NCI-H460 (cell line): Measurements from ENCODE around the gene MNX1. TPM values are rescaled to one million over a fixed set of nuclear protein-coding genes. Genes with fewer than 3 reads are reported as not detected.

Experiments used
- DNase-seq: peaks from one replicate; pipeline ENCODE4 v3.0.0-alpha.2; 2016; ENCODE audit warnings: low read depth; ENCODE audit errors: extremely low read depth
- total RNA-seq: library from RNA; depleted of rRNA; stranded (reverse); fragments of >200 nt; shearing (Covaris generic); gene quantifications from 2 replicates; pipeline ENCODE4 v1.2.3, GENCODE V29; 2014; rRNA removed

MNX1 gene
- total RNA-seq, 1 experiment from 2014 or later, result 1.8 TPM

GRCh38 chr7:156985101-156985992, 25.1 kb downstream of the MNX1 start:
- no peak for DNase-seq

GRCh38 chr7:156984174-156984891, 26.1 kb downstream of the MNX1 start:
- no peak for DNase-seq

GRCh38 chr7:156979711-156980110, 30.8 kb downstream of the MNX1 start:
- no peak for DNase-seq

- DNase-seq, result no peak
Observed at GRCh38 chr7:156979007-156979606, 31.4 kb downstream of the MNX1 start.

- no peak for DNase-seq
Observed at GRCh38 chr7:156975620-156976019, 34.8 kb downstream of the MNX1 start.

GRCh38 chr7:156969972-156970420, 40.5 kb downstream of the MNX1 start:
- DNase-seq, result no peak

- no peak for DNase-seq
Observed at GRCh38 chr7:156968183-156968582, 42.3 kb downstream of the MNX1 start.

GRCh38 chr7:156966387-156966786, 44.1 kb downstream of the MNX1 start:
- no peak for DNase-seq

- DNase-seq, result no peak
Observed at GRCh38 chr7:156964971-156965370, 45.5 kb downstream of the MNX1 start.

- no peak for DNase-seq
Observed at GRCh38 chr7:156963472-156963871, 47.0 kb downstream of the MNX1 start.

GRCh38 chr7:156962897-156963296, 47.6 kb downstream of the MNX1 start:
- no peak for DNase-seq

GRCh38 chr7:156962145-156962544, 48.3 kb downstream of the MNX1 start:
- DNase-seq, result no peak

- no peak for DNase-seq
Observed at GRCh38 chr7:156956727-156957126, 53.7 kb downstream of the MNX1 start.

GRCh38 chr7:156954941-156955340, 55.5 kb downstream of the MNX1 start:
- DNase-seq, result no peak

Other genes starting within 250 kb of the MNX1 start
- 43.8 and 53.4 TPM in 2 replicates for gene LMBR1, start 117.5 kb downstream of the MNX1 start, total RNA-seq
- gene NOM1, start 61.0 kb downstream of the MNX1 start, total RNA-seq, result 10.7 and 15.1 TPM in 2 replicates
- gene UBE3C, start 128.3 kb upstream of the MNX1 start, total RNA-seq, result 78.6 and 96.9 TPM in 2 replicates